ENCODE measurements around the gene FRMPD4.

GRCh38 chrX:12301288-12301687 is 163.0 kb downstream of the FRMPD4 start:
- TF ChIP-seq POLR2AphosphoS5 (IDR thresholded peaks at IDR 0.05; ENCODE audit: low read length) (no peak), FOXM1 (IDR thresholded peaks at IDR 0.05; ENCODE audit: low read depth, low read length) (no peak), FOS (IDR thresholded peaks at IDR 0.05; ENCODE audit: borderline replicate concordance, extremely low read depth, insufficient read length) (no peak), TCF7 (IDR thresholded peaks at IDR 0.05; ENCODE audit: borderline replicate concordance) (no peak), POLR2A (IDR thresholded peaks at IDR 0.05; ENCODE audit: low read depth, low read length) (no peak), CTCF (IDR thresholded peaks at IDR 0.05 in 2 of 3, conservative IDR thresholded peaks at IDR 0.05 in 1 of 3; ENCODE audit: control insufficient read depth in 2 of 3, extremely low read depth in 1 of 3, insufficient read depth in 1 of 3, low read depth in 3 of 3, low read length in 3 of 3) (no peak), EZH2 (IDR thresholded peaks at IDR 0.05; ENCODE audit: borderline replicate concordance, control insufficient read depth, low read depth, low read length) (no peak)

Measured in GM12878 (cell line).